ENCODE data around the gene AKAP9. TPM values are rescaled to one million over a fixed set of nuclear protein-coding genes. Genes with fewer than 3 reads are reported as not detected.
A peak's percentile ranks its signal among the peaks of the same experiment; 100 is the strongest.

The AKAP9 gene
- total and polyA plus RNA-seq, 9 of the 15 experiments (the other 6 are each of a cell fraction or from before 2014, with no cell fraction given) = 25.5 to 80.9 (median 46.3) TPM

DNA sequence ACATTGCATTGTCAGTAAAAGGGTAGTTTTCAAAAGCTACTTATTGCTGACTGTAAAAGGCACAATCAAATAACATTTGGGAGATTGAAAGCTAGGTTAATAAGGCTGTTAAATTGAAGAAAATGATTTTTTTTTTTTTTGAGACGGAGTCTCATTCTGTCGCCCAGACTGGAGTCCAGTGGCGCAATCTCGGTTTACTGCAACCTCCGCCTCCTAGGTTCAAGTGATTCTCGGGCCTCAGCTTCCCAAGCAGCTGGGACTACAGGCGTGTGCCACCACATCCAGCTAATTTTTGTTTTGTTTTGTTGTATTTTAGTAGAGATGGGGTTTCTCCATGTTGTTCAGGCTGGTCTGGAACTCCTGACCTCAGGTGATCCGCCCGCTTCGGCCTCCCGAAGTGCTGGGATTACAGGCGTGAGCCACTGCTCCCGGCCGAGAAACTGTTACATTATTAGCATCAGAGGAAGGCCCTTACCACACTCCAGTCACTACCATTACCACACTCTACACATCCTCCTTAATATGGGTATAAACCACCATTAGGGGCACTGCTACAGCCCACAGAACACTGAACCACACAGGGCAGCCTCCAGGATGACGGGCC is 192.6 kb downstream of the AKAP9 start (continued):
- TF ChIP-seq DMBX1 (CRISPR knock-in tag; IDR thresholded peaks at IDR 0.05; ENCODE audit: borderline replicate concordance) (no peak), RUNX1 (IDR thresholded peaks at IDR 0.05; ENCODE audit: low read depth) (no peak), PHF8 (IDR thresholded peaks at IDR 0.05; ENCODE audit: borderline replicate concordance, low read length) (no peak), POLR2H (tag; IDR thresholded peaks at IDR 0.05; ENCODE audit: low read depth) (no peak), MYC (IDR thresholded peaks at IDR 0.05; ENCODE audit: low read depth, low read length) (no peak), MYC (CRISPR knock-in tag; IDR thresholded peaks at IDR 0.05; ENCODE audit: borderline replicate concordance, low read depth) (peak; percentile 48; the same call in 1 of the 2 replicates), SMARCA4 (IDR thresholded peaks at IDR 0.05) (peak; percentile 31; the same call in 1 of the 2 replicates), CEBPB (tag; IDR thresholded peaks at IDR 0.05) (peak; percentile 71)
- TF ChIP-seq, protein P1, sequence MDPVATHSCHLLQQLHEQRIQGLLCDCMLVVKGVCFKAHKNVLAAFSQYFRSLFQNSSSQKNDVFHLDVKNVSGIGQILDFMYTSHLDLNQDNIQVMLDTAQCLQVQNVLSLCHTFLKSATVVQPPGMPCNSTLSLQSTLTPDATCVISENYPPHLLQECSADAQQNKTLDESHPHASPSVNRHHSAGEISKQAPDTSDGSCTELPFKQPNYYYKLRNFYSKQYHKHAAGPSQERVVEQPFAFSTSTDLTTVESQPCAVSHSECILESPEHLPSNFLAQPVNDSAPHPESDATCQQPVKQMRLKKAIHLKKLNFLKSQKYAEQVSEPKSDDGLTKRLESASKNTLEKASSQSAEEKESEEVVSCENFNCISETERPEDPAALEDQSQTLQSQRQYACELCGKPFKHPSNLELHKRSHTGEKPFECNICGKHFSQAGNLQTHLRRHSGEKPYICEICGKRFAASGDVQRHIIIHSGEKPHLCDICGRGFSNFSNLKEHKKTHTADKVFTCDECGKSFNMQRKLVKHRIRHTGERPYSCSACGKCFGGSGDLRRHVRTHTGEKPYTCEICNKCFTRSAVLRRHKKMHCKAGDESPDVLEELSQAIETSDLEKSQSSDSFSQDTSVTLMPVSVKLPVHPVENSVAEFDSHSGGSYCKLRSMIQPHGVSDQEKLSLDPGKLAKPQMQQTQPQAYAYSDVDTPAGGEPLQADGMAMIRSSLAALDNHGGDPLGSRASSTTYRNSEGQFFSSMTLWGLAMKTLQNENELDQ (CRISPR knock-in tag; IDR thresholded peaks at IDR 0.05; ENCODE audit: borderline replicate concordance) = no peak
